Endometrium (tissue), 2 donors: ENCODE data around the gene BCL10.

Experiments used
- FAIRE-seq: peaks from 2 replicates; lab custom pipeline; 2012; peaks lifted over from hg19 to GRCh38; lab: Jason Lieb, UNC
- donor health status: control.
- donor health status: control.

Gene BCL10

GRCh38 chr1:85297855-85298629 is 21.6 kb upstream of the BCL10 start:
- peak; percentile 98 for FAIRE-seq

- FAIRE-seq: no peak
Measured at GRCh38 chr1:85297538-85297854, 21.1 kb upstream of the BCL10 start.

GRCh38 chr1:85296980-85297379 is 20.5 kb upstream of the BCL10 start:
- FAIRE-seq: no peak

GRCh38 chr1:85295654-85296053 is 19.2 kb upstream of the BCL10 start:
- FAIRE-seq: no peak

GRCh38 chr1:85295006-85295431 is 18.6 kb upstream of the BCL10 start:
- no peak for FAIRE-seq

- no peak for FAIRE-seq
Measured at GRCh38 chr1:85290826-85291225, 14.4 kb upstream of the BCL10 start.

GRCh38 chr1:85289848-85290335 is 13.5 kb upstream of the BCL10 start:
- FAIRE-seq: no peak

GRCh38 chr1:85289207-85289847 is 12.9 kb upstream of the BCL10 start:
- no peak for FAIRE-seq

GRCh38 chr1:85284202-85284601 is 7.8 kb upstream of the BCL10 start:
- no peak for FAIRE-seq

GRCh38 chr1:85283475-85284199 is 7.2 kb upstream of the BCL10 start:
- no peak for FAIRE-seq

GRCh38 chr1:85282424-85282823 is 6.0 kb upstream of the BCL10 start:
- FAIRE-seq: no peak

- FAIRE-seq: no peak
Measured at GRCh38 chr1:85280636-85281035, 4.2 kb upstream of the BCL10 start.

- FAIRE-seq: no peak
Measured at GRCh38 chr1:85279458-85280080, 3.1 kb upstream of the BCL10 start.

GRCh38 chr1:85278853-85279314 is 2.5 kb upstream of the BCL10 start:
- FAIRE-seq: no peak

- no peak for FAIRE-seq
Measured at GRCh38 chr1:85277802-85278201, 1.4 kb upstream of the BCL10 start.

GRCh38 chr1:85276978-85277639 is 677 bp upstream of the BCL10 start:
- FAIRE-seq: no peak

GRCh38 chr1:85275701-85276214 is 674 bp downstream of the BCL10 start:
- FAIRE-seq: no peak

- no peak for FAIRE-seq
Measured at GRCh38 chr1:85274969-85275453, 1.4 kb downstream of the BCL10 start.

- FAIRE-seq: no peak
Measured at GRCh38 chr1:85273397-85273796, 3.0 kb downstream of the BCL10 start.

GRCh38 chr1:85268801-85269585 is 7.4 kb downstream of the BCL10 start:
- no peak for FAIRE-seq

- no peak for FAIRE-seq
Measured at GRCh38 chr1:85267313-85267712, 9.1 kb downstream of the BCL10 start.
